Testis (tissue), 2 donors: ENCODE data around the gene EREG.

Experiments
- CTCF ChIP-seq, 3 experiments: fragments of 450-650 bp in 2 of 3; fragments of 200-600 bp in 1 of 3; sonication (generic) in 1 of 3; IDR thresholded peaks; one replicate each; pipeline ENCODE4 v1.5.1; 2016 to 2019; ENCODE audit warnings: antibody characterized with exemption in 3 of 3, mild to moderate bottlenecking in 2 of 3, moderate library complexity in 1 of 3
- POLR2A ChIP-seq: fragments of 450-650 bp; IDR thresholded peaks from one replicate; pipeline ENCODE4 v1.6.1; 2017; ENCODE audit warnings: antibody characterized with exemption, mild to moderate bottlenecking, moderate library complexity

- TF ChIP-seq CTCF (IDR thresholded peaks at IDR 0.05) (no peak), POLR2A (no peak)
Measured at GRCh38 chr4:74400395-74400794, 35.5 kb downstream of the EREG start.
